Left lung (tissue), 10 donors: ENCODE data around the gene NUMB. TPM values are rescaled to one million over a fixed set of nuclear protein-coding genes. Genes with fewer than 3 reads are reported as not detected.

Experiments
- ATAC-seq: fragments of 200-7000 bp; cut with Tn5 transposase; one replicate; pipeline ENCODE4 v1.9.1; 2020; ENCODE audit warnings: moderate library complexity
- DNase-seq, 4 donors: peaks; one replicate each; pipeline ENCODE4 v3.0.0-alpha.2; 2013 to 2020
- H3K27ac ChIP-seq, 2 donors: fragments of 200-600 bp; sonication (generic) in 1 of 2; one replicate each; pipeline versions ENCODE4 v1.5.0 to v1.8.0; 2020 to 2021
- H3K27me3 ChIP-seq, 2 donors: fragments of 200-600 bp; sonication (generic) in 1 of 2; one replicate each; pipeline versions ENCODE4 v1.5.0 to v1.8.0; 2020 to 2021
- H3K36me3 ChIP-seq, 2 donors: fragments of 200-600 bp; sonication (generic) in 1 of 2; one replicate each; pipeline versions ENCODE4 v1.5.0 to v1.8.0; 2020 to 2021
- H3K4me1 ChIP-seq, 2 donors: fragments of 200-600 bp; one replicate each; pipeline ENCODE4 v1.8.0; 2021
- H3K4me3 ChIP-seq, 2 donors: fragments of 200-600 bp; sonication (generic) in 1 of 2; one replicate each; pipeline versions ENCODE4 v1.5.0 to v1.8.0; 2020 to 2021; ENCODE audit warnings: mild to moderate bottlenecking in 1 of 2
- H3K9me3 ChIP-seq, 2 donors: fragments of 200-600 bp; sonication (generic) in 1 of 2; one replicate each; pipeline versions ENCODE4 v1.5.0 to v1.8.0; 2020 to 2021
- CTCF ChIP-seq, 2 donors: fragments of 200-600 bp; sonication (generic) in 1 of 2; IDR thresholded peaks; one replicate each; pipeline versions ENCODE4 v1.5.0 to v1.8.0; 2021; ENCODE audit warnings: antibody characterized with exemption in 2 of 2
- intact Hi-C, 2 donors: fragments of 100-400 bp; cut with DNase I; formaldehyde crosslinking; loops; one replicate each; pipeline versions ENCODE4 v1.11.2 to v1.14.2; 2022
- polyA plus RNA-seq, 6 donors: library from polyadenylated mRNA; unstranded; fragments of 120-200 nt; gene quantifications; one replicate each; pipeline ENCODE4 v1.2.1, GENCODE V29; 2013; ENCODE audit not compliant: insufficient read length in 6 of 6
- total RNA-seq, 2 donors: library from RNA; stranded (reverse); fragmentation: NEBNext Ultra II Directional; extraction: Animal tissue kit (Norgen Biotek cat#: 25700); gene quantifications; one replicate each; pipeline ENCODE4 v1.2.1, GENCODE V29; 2021
- donor health status: DM: no; HTN: yes; CAD: no.
- donor health status: DM: no; HTN: no; CAD: no.

NUMB gene
- total and polyA plus RNA-seq, 8 donors = 91.0 to 121 (median 105) TPM

- Histone ChIP-seq H3K27ac (no peak overlapping the region), H3K9me3 (no peaks in the 10 kb centered on the region), H3K36me3 (peaks cover 0 to 5% of the 10 kb centered on the region in 2 donors), H3K27me3 (no peaks in the 10 kb centered on the region), H3K4me3 (no peak overlapping the region), H3K4me1 (peaks cover 0 to 5% of the 10 kb centered on the region in 2 donors)
- TF ChIP-seq CTCF (IDR thresholded peaks at IDR 0.05) = no peak
- intact Hi-C loops = no loop called here
- ATAC-seq = peak; percentile 53
- peak in 1 of 4 donors; percentile 16 for DNase-seq
Observed at GRCh38 chr14:73342670-73343069, 115.7 kb downstream of the NUMB start.

GRCh38 chr14:73339846-73340595 lies 118.3 kb downstream of the NUMB start:
- no peak overlapping the region for H3K27ac ChIP-seq
- DNase-seq (no peak), ATAC-seq (no peak)
- no peaks in the 10 kb centered on the region for H3K9me3 ChIP-seq
- H3K27me3 ChIP-seq = no peaks in the 10 kb centered on the region
- peaks cover 0 to 5% of the 10 kb centered on the region in 2 donors for H3K36me3 ChIP-seq
- intact Hi-C loops = no loop called here
- H3K4me3 ChIP-seq = no peak overlapping the region
- H3K4me1 ChIP-seq = peaks cover 0 to 5% of the 10 kb centered on the region in 2 donors
- TF ChIP-seq CTCF (IDR thresholded peaks at IDR 0.05) = no peak

- no peak overlapping the region for H3K4me3 ChIP-seq
Observed at GRCh38 chr14:73339206-73339605, 119.1 kb downstream of the NUMB start.

GRCh38 chr14:73338551-73338950 lies 119.8 kb downstream of the NUMB start:
- Histone ChIP-seq H3K4me1 (peaks cover 0 to 5% of the 10 kb centered on the region in 2 donors), H3K36me3 (peaks cover 0 to 5% of the 10 kb centered on the region in 2 donors), H3K27me3 (no peaks in the 10 kb centered on the region), H3K4me3 (no peak overlapping the region), H3K27ac (no peak overlapping the region), H3K9me3 (no peaks in the 10 kb centered on the region)
- DNase-seq (no peak), ATAC-seq (no peak)
- TF ChIP-seq CTCF (IDR thresholded peaks at IDR 0.05) = no peak
- intact Hi-C loops = no loop called here

More at GRCh38 chr14:73339206-73339605, 119.1 kb downstream of the NUMB start:
- DNase-seq (no peak), ATAC-seq (no peak)
- Histone ChIP-seq H3K27ac (no peak overlapping the region), H3K36me3 (peaks cover 0 to 5% of the 10 kb centered on the region in 2 donors), H3K9me3 (no peaks in the 10 kb centered on the region), H3K27me3 (no peaks in the 10 kb centered on the region), H3K4me1 (peaks cover 0 to 5% of the 10 kb centered on the region in 2 donors)
- no peak for TF ChIP-seq CTCF (IDR thresholded peaks at IDR 0.05)
- intact Hi-C loops = no loop called here

GRCh38 chr14:73333031-73333430 lies 125.3 kb downstream of the NUMB start:
- no peak for TF ChIP-seq CTCF (IDR thresholded peaks at IDR 0.05)
- H3K36me3 ChIP-seq = no peaks in the 10 kb centered on the region
- no peak overlapping the region for H3K27ac ChIP-seq
- H3K4me3 ChIP-seq = no peak overlapping the region
- DNase-seq (no peak), ATAC-seq (no peak)
- intact Hi-C loops = no loop called here
- H3K9me3 ChIP-seq = no peaks in the 10 kb centered on the region
- H3K27me3 ChIP-seq = no peaks in the 10 kb centered on the region
- H3K4me1 ChIP-seq = no peaks in the 10 kb centered on the region
